ENCODE results near the gene STRADA. TPM values are rescaled to one million over a fixed set of nuclear protein-coding genes. Genes with fewer than 3 reads are reported as not detected.
A peak's percentile ranks its signal among the peaks of the same experiment; 100 is the strongest.

Gene STRADA
- total RNA-seq, 3 donors from 2014 or later = 29.1 to 34.0 (median 29.6) TPM

DNA sequence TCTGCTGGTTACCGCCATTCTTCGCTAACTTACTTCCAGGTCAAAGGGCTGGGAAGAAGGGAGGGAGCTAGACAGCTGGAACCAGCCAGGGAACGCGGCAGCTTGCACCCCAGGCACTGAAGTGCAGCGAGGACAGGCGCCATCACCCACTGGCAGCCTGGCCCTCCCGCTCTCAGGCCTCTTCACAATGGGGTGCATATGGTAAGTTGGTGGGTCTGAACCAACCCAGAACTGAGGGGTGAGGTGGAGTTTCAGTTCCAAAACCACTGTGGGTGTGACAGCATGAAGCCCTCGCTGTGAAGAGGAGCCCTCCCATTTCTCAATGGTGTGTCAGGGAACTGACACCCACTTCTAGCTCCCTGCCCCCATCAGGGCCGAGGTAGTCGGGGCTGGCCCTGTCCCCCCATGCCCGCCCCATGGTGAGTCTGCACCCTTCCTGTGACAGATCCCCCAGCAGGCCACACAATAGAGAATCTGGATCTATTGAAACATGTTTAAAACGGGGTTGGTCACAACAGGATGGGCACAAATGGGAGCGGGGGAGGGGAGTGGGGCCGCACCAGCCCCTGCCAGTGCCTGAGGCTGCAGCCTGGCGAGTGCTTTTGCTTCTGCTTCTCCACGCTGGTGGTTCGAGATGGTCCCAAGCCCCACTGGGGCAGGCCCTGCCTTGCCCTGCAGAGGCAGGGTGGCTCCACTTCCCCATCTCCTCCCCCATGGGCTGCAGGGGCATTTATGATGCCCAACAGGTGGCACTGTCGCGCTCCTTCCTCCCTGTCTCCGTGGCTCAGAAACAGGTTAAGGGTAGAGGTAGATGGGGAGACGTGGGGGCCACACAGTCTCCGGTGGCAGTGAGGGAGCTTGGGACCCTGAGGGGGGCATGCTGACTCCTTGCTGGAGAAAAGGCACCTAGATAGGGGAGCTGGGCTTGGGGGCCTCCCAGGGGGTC is 44.0 kb downstream of the STRADA start:
- H3K9me3 ChIP-seq = no peaks in the 10 kb centered on the region
- peak; percentile 66 for ATAC-seq
- no peaks in the 10 kb centered on the region for H3K36me3 ChIP-seq (ENCODE audit: low read depth)
- TF ChIP-seq, protein P1, sequence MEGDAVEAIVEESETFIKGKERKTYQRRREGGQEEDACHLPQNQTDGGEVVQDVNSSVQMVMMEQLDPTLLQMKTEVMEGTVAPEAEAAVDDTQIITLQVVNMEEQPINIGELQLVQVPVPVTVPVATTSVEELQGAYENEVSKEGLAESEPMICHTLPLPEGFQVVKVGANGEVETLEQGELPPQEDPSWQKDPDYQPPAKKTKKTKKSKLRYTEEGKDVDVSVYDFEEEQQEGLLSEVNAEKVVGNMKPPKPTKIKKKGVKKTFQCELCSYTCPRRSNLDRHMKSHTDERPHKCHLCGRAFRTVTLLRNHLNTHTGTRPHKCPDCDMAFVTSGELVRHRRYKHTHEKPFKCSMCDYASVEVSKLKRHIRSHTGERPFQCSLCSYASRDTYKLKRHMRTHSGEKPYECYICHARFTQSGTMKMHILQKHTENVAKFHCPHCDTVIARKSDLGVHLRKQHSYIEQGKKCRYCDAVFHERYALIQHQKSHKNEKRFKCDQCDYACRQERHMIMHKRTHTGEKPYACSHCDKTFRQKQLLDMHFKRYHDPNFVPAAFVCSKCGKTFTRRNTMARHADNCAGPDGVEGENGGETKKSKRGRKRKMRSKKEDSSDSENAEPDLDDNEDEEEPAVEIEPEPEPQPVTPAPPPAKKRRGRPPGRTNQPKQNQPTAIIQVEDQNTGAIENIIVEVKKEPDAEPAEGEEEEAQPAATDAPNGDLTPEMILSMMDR (IDR thresholded peaks at IDR 0.05) = peak; percentile 63
- intact Hi-C loops (cut with DNase I, micrococcal nuclease) = no loop called here
- no peak overlapping the region for H3K4me3 ChIP-seq
- peaks cover 19% of the 10 kb centered on the region for H3K4me1 ChIP-seq (ENCODE audit: low read depth)
- DNase-seq = peak; percentile 79 to 90 (median 85)

DNA sequence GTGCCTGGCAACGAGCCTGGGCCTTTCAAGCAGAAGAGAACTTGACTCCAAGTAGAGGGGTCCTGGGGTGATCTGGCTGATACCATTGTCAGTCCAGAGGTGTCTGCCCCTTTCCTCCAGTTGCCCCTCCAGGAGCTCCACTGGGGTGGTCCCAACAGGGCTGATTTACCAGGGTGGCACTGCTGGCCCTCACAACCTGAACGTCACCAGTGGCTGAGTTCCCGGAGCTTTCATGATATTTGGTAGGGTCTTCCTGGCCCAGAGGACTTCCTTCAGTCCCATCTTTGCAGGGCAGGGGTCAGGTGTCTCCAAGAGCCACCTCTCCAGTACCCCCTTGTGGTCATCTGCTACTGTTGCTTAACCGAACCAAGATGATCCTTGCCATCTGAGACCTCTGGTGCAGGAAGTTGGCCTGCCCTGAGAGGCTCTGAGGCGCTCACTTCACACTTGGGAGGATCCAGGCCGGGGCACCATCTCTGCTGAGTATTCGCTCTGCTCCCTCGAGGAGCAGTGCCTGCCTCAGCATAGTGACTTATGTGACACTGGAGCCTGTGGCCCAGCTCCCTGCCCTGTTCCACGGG is 45.1 kb downstream of the STRADA start:
- intact Hi-C loops (cut with DNase I, micrococcal nuclease) = no loop called here

DNA sequence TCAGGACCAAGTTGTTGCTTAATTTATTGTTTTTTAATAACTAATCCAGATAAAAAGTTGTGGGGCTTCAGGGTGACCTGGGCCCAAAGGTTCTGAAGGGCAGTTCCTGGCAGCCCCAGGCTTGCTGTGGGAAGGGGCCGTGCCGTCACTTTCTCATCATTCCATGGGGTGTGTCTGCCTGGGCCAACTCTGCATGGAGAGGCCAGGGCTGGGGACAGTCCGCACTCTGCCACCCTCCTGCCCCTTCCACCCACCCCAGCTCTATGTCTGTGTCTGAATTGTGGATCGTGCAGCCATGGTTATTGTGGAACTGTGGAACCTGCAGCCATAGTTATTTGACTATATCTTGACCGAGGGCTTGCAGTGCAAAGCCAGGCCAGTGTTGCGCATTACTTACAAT is 45.7 kb downstream of the STRADA start:
- TF ChIP-seq, protein P1 (IDR thresholded peaks at IDR 0.05) = no peak
- H3K4me1 ChIP-seq (ENCODE audit: low read depth) = peaks cover 19% of the 10 kb centered on the region
- ATAC-seq = no peak
- no peaks in the 10 kb centered on the region for H3K9me3 ChIP-seq
- no peak overlapping the region for H3K4me3 ChIP-seq
- no peak for DNase-seq
- peaks cover 5% of the 10 kb centered on the region for H3K36me3 ChIP-seq (ENCODE audit: low read depth)
- intact Hi-C loops (cut with DNase I, micrococcal nuclease) = no loop called here

More for the DNA sequence above, 45.1 kb downstream of the STRADA start:
- DNase-seq (no peak), ATAC-seq (no peak)
- Histone ChIP-seq H3K4me1 (ENCODE audit: low read depth) (peaks cover 19% of the 10 kb centered on the region), H3K9me3 (no peaks in the 10 kb centered on the region), H3K4me3 (no peak overlapping the region), H3K36me3 (ENCODE audit: low read depth) (peaks cover 2% of the 10 kb centered on the region)
- TF ChIP-seq, protein P1 (IDR thresholded peaks at IDR 0.05) = no peak

DNA sequence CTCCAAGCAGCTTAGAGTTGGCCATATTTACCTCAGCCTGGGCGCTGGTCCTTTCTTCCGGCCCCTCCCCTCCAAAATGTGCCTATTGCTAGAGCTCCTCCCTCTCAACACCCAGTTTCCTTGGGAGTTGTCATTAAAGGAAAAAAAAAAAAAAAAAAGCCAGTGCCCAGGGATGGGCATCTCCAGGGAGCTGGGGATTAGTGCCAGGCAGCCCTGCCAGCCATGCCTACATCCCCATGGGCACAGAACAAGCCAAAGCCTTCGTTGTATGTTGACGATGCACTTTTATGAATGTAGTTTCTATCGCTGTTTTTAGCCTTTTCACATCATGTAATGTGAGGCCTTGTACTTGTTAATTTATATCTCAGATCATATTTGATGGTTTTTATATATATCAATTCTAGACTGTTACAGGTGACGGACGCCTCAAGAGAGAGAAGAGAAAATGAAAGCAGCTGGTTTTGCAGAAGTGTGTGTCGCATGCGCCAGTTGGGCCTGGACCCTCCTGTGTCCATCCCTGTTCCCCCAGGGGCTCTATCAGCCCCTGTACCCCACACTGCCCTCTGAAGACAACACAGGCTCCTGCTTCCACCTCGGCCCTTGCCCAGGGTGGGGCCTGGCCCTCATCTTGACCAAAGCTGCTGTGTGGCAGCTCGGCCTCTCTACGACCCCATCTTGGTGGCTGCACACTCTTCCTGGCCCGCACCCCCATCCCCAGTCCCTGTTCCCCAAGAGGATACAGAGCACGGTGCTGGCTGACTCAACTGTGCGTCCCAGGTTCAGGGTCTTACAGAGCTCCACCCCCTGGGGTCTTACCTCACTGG is 46.4 kb downstream of the STRADA start:
- Histone ChIP-seq H3K4me1 (ENCODE audit: low read depth) (peaks cover 19% of the 10 kb centered on the region), H3K36me3 (ENCODE audit: low read depth) (peaks cover 5% of the 10 kb centered on the region), H3K4me3 (no peak overlapping the region), H3K9me3 (no peaks in the 10 kb centered on the region)
- intact Hi-C loops (cut with DNase I, micrococcal nuclease) = no loop called here
- no peak for ATAC-seq
- TF ChIP-seq, protein P1 (IDR thresholded peaks at IDR 0.05) = no peak
- DNase-seq = no peak

DNA sequence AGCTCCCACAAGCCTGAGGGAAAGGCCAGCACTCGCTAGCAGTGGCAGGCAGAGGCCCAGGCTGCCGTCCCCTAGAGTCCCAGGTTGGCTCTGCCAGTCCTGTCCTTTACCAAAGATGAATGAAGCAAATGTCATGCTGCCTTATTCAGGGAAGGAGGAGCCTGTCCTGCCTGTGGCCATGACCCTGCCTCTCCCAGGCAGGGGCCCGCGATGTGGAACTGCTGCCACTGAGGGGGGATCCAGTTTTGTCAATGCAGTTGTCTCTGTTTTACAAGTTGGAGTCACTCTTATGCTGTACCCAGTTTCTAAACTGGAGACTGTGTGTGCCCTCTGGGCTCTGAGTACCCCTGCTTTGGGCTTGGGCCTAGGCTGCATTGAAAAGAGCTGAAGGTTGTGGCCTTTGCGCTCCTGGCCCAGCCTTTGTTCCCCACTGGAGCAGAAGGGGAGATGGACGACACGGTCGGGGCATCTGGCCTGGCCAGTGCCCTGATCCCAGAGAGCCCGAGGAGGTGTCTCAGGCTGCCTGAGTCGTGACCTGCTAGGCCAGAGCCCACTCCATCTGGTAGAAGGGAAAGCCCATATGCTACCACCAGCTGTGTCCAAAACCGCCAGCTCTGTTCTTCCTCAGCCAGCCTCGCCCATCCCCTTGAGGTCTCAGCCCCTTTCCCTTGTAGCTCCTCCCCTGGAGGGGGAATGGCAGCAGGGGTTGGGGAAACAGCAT is 47.2 kb downstream of the STRADA start:
- intact Hi-C loops (cut with DNase I, micrococcal nuclease) = no loop called here
- Histone ChIP-seq H3K36me3 (ENCODE audit: low read depth) (peaks cover 5% of the 10 kb centered on the region), H3K4me1 (ENCODE audit: low read depth) (peaks cover 18% of the 10 kb centered on the region), H3K9me3 (no peaks in the 10 kb centered on the region), H3K4me3 (no peak overlapping the region)
- TF ChIP-seq, protein P1 (IDR thresholded peaks at IDR 0.05) = no peak
- no peak for ATAC-seq
- DNase-seq = no peak

All from mucosa of descending colon (tissue), 3 donors.